Body of pancreas (tissue), 4 donors: ENCODE measurements around the gene VAMP7. TPM values are rescaled to one million over a fixed set of nuclear protein-coding genes. Genes with fewer than 3 reads are reported as not detected.
"Not testable (repeated sequence)": the region's sequence is repeated elsewhere in the genome, so short reads cannot be mapped to it uniquely, and the experiment has no call there.

Experiments used
- ATAC-seq: fragments of 150-250 bp; one replicate; pipeline ENCODE4 v1.9.1; 2016
- DNase-seq, 4 donors: peaks; one replicate each; pipeline ENCODE4 v3.0.0-alpha.2; 2019
- H3K27ac ChIP-seq, 4 donors: fragments of 200-600 bp; sonication (generic); 1 replicate in 3 of 4; 2 replicates in 1 of 4; pipeline versions ENCODE4 v1.5.1 to v1.6.1; 2016 to 2019; ENCODE audit warnings: mild to moderate bottlenecking in 1 of 4, mixed read lengths in 1 of 4, moderate library complexity in 1 of 4
- H3K27me3 ChIP-seq, 2 donors: fragments of 200-600 bp; sonication (generic); one replicate each; pipeline ENCODE4 v1.6.0; 2016; ENCODE audit warnings: mild to moderate bottlenecking in 1 of 2
- H3K36me3 ChIP-seq, 2 donors: fragments of 200-600 bp; sonication (generic); replicated peaks in 1 of 2; 2 replicates each; pipeline ENCODE4 v1.5.1; 2016; ENCODE audit warnings: low read depth in 2 of 2; ENCODE audit not compliant: insufficient read depth in 1 of 2
- H3K4me1 ChIP-seq: fragments of 200-600 bp; sonication (generic); one replicate; pipeline ENCODE4 v1.6.0; 2016
- H3K4me3 ChIP-seq, 2 donors: fragments of 200-600 bp; sonication (generic); 1 replicate in 1 of 2; 2 replicates in 1 of 2; pipeline ENCODE4 v1.5.1; 2016 to 2019
- H3K9me3 ChIP-seq, 3 donors: fragments of 200-600 bp; sonication (generic); 1 replicate in 2 of 3; 2 replicates in 1 of 3; pipeline ENCODE4 v1.5.1; 2016
- POLR2A ChIP-seq, 3 donors: fragments of 450-650 bp; IDR thresholded peaks; one replicate each; pipeline ENCODE4 v1.6.1; 2016; ENCODE audit warnings: antibody characterized with exemption in 3 of 3, mild to moderate bottlenecking in 2 of 3
- WGBS, 2 donors: methylation state at CpG; one replicate each; pipeline ENCODE4 v1.1.5; 2017; 5-methylcytosine and 5-hydroxymethylcytosine counted together
- intact Hi-C: fragments of 100-400 bp; cut with DNase I; formaldehyde crosslinking; loops from one replicate; pipeline ENCODE4 v1.15.1; 2023
- small RNA-seq: library from RNA; depleted of rRNA; stranded (forward); fragments of <200 nt; gene quantifications from one replicate; pipeline ENCODE3, GENCODE V24; 2016
- total RNA-seq, 2 donors: library from RNA; depleted of rRNA; stranded (reverse); fragments of >200 nt; gene quantifications; one replicate each; pipeline ENCODE4 v1.1.0, GENCODE V29; 2016
- TF ChIP-seq, protein P1 (sequence below), 7 experiments: fragments of 450-650 bp in 4 of 7; fragments of 200-600 bp in 3 of 7; sonication (generic) in 3 of 7; IDR thresholded peaks; one replicate each; pipeline ENCODE4 v1.5.1; 2016 to 2019; ENCODE audit warnings: antibody characterized with exemption in 7 of 7

VAMP7 gene
- total RNA-seq, 2 donors from 2014 or later, result 9.6 to 14.3 TPM

DNA sequence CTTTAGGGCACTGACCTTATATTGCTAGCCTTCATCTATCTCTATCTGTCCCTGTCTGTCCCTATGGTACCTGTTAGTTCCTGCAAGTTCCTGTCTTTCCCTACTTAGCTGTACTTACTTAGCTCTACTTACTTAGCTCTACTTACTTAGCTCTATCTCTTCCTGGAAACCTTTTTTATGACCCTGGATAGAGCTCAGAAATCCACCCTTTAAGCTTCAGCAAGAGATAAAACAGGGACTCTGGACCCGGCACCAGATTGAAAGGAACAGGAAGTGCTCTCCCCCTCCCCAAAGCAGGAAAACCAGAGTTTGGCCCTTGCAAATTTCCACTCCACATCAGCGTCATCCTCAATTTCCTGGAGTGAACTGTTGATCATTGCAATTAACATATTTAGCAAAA lies 104.1 kb downstream of the VAMP7 start:
- TF ChIP-seq, protein P1, sequence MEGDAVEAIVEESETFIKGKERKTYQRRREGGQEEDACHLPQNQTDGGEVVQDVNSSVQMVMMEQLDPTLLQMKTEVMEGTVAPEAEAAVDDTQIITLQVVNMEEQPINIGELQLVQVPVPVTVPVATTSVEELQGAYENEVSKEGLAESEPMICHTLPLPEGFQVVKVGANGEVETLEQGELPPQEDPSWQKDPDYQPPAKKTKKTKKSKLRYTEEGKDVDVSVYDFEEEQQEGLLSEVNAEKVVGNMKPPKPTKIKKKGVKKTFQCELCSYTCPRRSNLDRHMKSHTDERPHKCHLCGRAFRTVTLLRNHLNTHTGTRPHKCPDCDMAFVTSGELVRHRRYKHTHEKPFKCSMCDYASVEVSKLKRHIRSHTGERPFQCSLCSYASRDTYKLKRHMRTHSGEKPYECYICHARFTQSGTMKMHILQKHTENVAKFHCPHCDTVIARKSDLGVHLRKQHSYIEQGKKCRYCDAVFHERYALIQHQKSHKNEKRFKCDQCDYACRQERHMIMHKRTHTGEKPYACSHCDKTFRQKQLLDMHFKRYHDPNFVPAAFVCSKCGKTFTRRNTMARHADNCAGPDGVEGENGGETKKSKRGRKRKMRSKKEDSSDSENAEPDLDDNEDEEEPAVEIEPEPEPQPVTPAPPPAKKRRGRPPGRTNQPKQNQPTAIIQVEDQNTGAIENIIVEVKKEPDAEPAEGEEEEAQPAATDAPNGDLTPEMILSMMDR (IDR thresholded peaks at IDR 0.05), result no peak
- TF ChIP-seq POLR2A (IDR thresholded peaks at IDR 0.05), result no peak
- no peaks in the 10 kb centered on the region for H3K4me1 ChIP-seq
- H3K27ac ChIP-seq, result no peak overlapping the region
- DNase-seq (no peak), ATAC-seq (no peak)
- H3K9me3 ChIP-seq, result no peaks in the 10 kb centered on the region
- no peaks in the 10 kb centered on the region for H3K27me3 ChIP-seq
- WGBS, 2 donors, result 44 to 60% methylated on average over 2 of the region's 2 CpGs
- H3K4me3 ChIP-seq, result no peak overlapping the region
- intact Hi-C loops, result no loop called here
- no peaks in the 10 kb centered on the region for H3K36me3 ChIP-seq

DNA sequence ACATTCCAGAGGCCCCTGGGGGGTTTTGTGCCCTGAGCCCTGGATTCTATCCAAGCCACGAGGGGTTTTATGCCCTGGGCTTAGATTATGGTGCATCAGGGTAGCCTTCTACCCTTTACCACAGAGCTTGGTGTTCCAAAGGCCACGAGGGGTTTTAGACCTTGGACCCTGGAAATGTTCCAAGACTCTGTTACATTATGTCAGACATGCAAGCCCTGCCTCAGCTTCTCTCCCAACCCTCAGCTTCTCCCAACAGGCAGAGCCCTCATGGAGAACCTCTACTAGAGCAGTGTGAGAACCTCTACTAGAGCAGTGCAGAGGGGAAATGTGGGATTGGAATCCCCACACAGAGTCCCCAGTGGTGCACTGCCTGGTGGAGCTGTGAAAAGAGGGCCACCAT lies 105.8 kb downstream of the VAMP7 start:
- ATAC-seq, H3K27ac ChIP-seq, H3K9me3 ChIP-seq, H3K27me3 ChIP-seq, H3K4me3 ChIP-seq, intact Hi-C loops, DNase-seq, H3K36me3 ChIP-seq, H3K4me1 ChIP-seq: not testable (repeated sequence)
- 0 to 15% methylated on average over 2 of the region's 2 CpGs for WGBS, 2 donors

DNA sequence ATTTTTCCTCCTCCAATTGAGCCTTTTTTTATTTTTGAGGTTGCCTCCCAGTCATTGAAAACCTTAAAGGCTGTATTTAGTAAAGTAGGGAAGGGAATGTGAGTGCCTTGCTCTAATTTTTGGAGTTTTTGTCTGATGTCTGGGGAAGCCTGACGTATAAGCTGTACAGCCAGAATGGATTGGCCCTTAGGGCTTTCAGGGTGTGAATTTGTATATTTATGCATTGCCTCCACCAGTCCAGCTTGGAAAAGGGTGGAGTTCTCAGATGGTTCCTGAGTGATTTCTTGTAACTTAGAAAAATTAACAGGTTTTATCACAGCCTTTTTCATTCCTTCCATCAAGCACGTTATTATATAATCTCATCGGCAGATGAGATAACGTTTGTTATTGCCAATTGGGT lies 107.7 kb downstream of the VAMP7 start:
- no peak overlapping the region for H3K27ac ChIP-seq
- H3K9me3 ChIP-seq, result no peaks in the 10 kb centered on the region
- H3K36me3 ChIP-seq, result no peaks in the 10 kb centered on the region
- intact Hi-C loops, result no loop called here
- ATAC-seq (no peak), DNase-seq (no peak)
- H3K4me3 ChIP-seq, result no peak overlapping the region
- TF ChIP-seq, protein P1 (IDR thresholded peaks at IDR 0.05), result no peak
- no peak for TF ChIP-seq POLR2A (IDR thresholded peaks at IDR 0.05)
- WGBS, 2 donors, result 55 to 56% methylated on average over 4 of the region's 4 CpGs
- H3K4me1 ChIP-seq, result no peaks in the 10 kb centered on the region
- no peaks in the 10 kb centered on the region for H3K27me3 ChIP-seq

Small RNA genes within 50 kb of the gene (small RNA-seq; reads per million reads assigned to genes)
- not detected for gene DPH3P2

Other genes with a start within 250 kb of the VAMP7 start
- 1 to 10 TPM in 1 of 2 donors, not detected in 1; 2.0 TPM for gene IL9R, start 116.4 kb downstream of the VAMP7 start, total RNA-seq